Ishikawa (cell line): ENCODE results near the gene ACE2.

Source experiments
- CEBPB ChIP-seq: IDR thresholded peaks from 2 replicates; pipeline ENCODE4 v1.6.1; 2012
- CREB1 ChIP-seq: IDR thresholded peaks from 2 replicates; pipeline ENCODE4 v1.6.1; 2012; ENCODE audit warnings: low read depth
- EGR1 ChIP-seq: IDR thresholded peaks from 2 replicates; pipeline ENCODE4 v1.6.1; 2012
- EP300 ChIP-seq: IDR thresholded peaks from 2 replicates; pipeline ENCODE4 v1.6.1; 2012; ENCODE audit warnings: borderline replicate concordance
- FOXM1 ChIP-seq: IDR thresholded peaks from 2 replicates; pipeline ENCODE4 v1.6.1; 2012; ENCODE audit warnings: low read depth, borderline replicate concordance
- MAX ChIP-seq: IDR thresholded peaks from 2 replicates; pipeline ENCODE4 v1.6.1; 2012
- NFIC ChIP-seq: IDR thresholded peaks from 2 replicates; pipeline ENCODE4 v1.6.1; 2012
- RAD21 ChIP-seq: IDR thresholded peaks from 2 replicates; pipeline ENCODE4 v1.6.1; 2012; ENCODE audit warnings: low read depth
- REST ChIP-seq: IDR thresholded peaks from 2 replicates; pipeline ENCODE4 v1.6.1; 2012; ENCODE audit warnings: low read depth, mild to moderate bottlenecking
- TAF1 ChIP-seq: IDR thresholded peaks from 2 replicates; pipeline ENCODE4 v1.6.1; 2012; ENCODE audit warnings: low read depth, mild to moderate bottlenecking
- TCF12 ChIP-seq: IDR thresholded peaks from 2 replicates; pipeline ENCODE4 v1.6.1; 2012; ENCODE audit warnings: low read depth
- TEAD4 ChIP-seq: IDR thresholded peaks from 2 replicates; pipeline ENCODE4 v1.6.1; 2012
- YY1 ChIP-seq: IDR thresholded peaks from 2 replicates; pipeline ENCODE4 v1.6.1; 2012; ENCODE audit warnings: low read depth
- ZBTB7A ChIP-seq: IDR thresholded peaks from 2 replicates; pipeline ENCODE4 v1.6.1; 2012; ENCODE audit warnings: low read depth
- TF ChIP-seq, protein P1 (sequence below): IDR thresholded peaks from 2 replicates; pipeline ENCODE4 v1.6.1; 2012

The ACE2 gene

DNA sequence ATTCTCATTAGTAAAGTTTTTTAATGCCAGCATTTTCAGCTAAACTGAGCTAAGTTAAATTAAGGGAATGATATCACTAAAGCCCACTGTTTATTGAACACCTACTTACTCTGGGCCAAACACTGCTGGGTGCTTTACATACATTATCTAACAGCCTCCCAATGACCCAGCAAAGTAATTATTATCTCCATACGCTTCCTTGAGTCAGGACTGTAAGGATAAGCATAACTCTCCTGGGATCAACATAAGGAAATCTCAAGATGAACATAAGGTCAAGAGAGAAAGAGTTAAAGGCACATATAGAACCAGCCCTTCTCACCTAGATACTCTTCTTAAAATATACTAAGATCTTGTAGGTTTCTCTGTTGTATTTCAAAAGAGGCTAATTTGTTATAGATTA, 86.5 kb downstream of the ACE2 start:
- TF ChIP-seq CREB1 (no peak), FOXM1 (no peak), TCF12 (no peak), NFIC (no peak), EGR1 (no peak), CEBPB (no peak), MAX (no peak), REST (no peak), YY1 (no peak), TAF1 (no peak)

- TF ChIP-seq REST (no peak), FOXM1 (no peak), NFIC (no peak), YY1 (no peak), MAX (no peak), EP300 (no peak), TEAD4 (no peak), EGR1 (no peak), ZBTB7A (no peak), TAF1 (no peak), TCF12 (no peak), CEBPB (no peak), RAD21 (no peak), CREB1 (no peak)
- TF ChIP-seq, protein P1, sequence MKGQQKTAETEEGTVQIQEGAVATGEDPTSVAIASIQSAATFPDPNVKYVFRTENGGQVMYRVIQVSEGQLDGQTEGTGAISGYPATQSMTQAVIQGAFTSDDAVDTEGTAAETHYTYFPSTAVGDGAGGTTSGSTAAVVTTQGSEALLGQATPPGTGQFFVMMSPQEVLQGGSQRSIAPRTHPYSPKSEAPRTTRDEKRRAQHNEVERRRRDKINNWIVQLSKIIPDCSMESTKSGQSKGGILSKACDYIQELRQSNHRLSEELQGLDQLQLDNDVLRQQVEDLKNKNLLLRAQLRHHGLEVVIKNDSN = no peak
Measured at GRCh38 chrX:15512401-15512965, 88.3 kb downstream of the ACE2 start.

GRCh38 chrX:15511563-15511962, 89.2 kb downstream of the ACE2 start:
- TF ChIP-seq, protein P1 = no peak
- TF ChIP-seq CREB1 = no peak
